Neutrophil (primary cell): ENCODE data around the gene IGFBPL1.
"Not testable (repeated sequence)": the region's sequence is repeated elsewhere in the genome, so short reads cannot be mapped to it uniquely, and the experiment has no call there.

Source experiments
- H3K27ac ChIP-seq: fragments of 200-600 bp; sonication (generic); 2 replicates; pipeline ENCODE4 v1.5.1; 2016; ENCODE audit warnings: mild to moderate bottlenecking, moderate library complexity
- H3K27me3 ChIP-seq: fragments of 200-600 bp; sonication (generic); 2 replicates; pipeline ENCODE4 v1.6.0; 2016; ENCODE audit warnings: mild to moderate bottlenecking
- H3K36me3 ChIP-seq: fragments of 200-600 bp; sonication (generic); 2 replicates; pipeline ENCODE4 v1.5.1; 2017
- H3K4me1 ChIP-seq, 2 experiments: fragments of 200-600 bp in 1 of 2; sonication (generic) in 1 of 2; 1 replicate in 1 of 2; 2 replicates in 1 of 2; pipeline versions ENCODE4 v1.5.1 to v1.6.1; 2013 to 2016; ENCODE audit warnings: low read depth in 1 of 2, low read length in 1 of 2, mild to moderate bottlenecking in 1 of 2, moderate library complexity in 1 of 2; ENCODE audit not compliant: control insufficient read depth in 1 of 2, insufficient read depth in 1 of 2
- H3K4me3 ChIP-seq, 2 experiments: fragments of 200-600 bp in 1 of 2; sonication (generic) in 1 of 2; 1 replicate in 1 of 2; 2 replicates in 1 of 2; pipeline ENCODE4 v1.5.1; 2013 to 2016; ENCODE audit warnings: low read depth in 1 of 2, low read length in 1 of 2, mild to moderate bottlenecking in 1 of 2, moderate library complexity in 1 of 2
- H3K9me3 ChIP-seq: fragments of 200-600 bp; sonication (generic); 2 replicates; pipeline ENCODE4 v1.5.1; 2016
- CTCF ChIP-seq: fragments of 200-600 bp; sonication (generic); IDR thresholded peaks from 2 replicates; pipeline ENCODE4 v1.5.1; 2016; ENCODE audit warnings: antibody characterized with exemption

IGFBPL1 gene

GRCh38 chr9:38405785-38406184 is 18.5 kb downstream of the IGFBPL1 start:
- Histone ChIP-seq H3K9me3 (no peaks in the 10 kb centered on the region), H3K27me3 (peaks cover 19% of the 10 kb centered on the region), H3K36me3 (no peaks in the 10 kb centered on the region), H3K4me3 (no peak overlapping the region), H3K27ac (no peak overlapping the region), H3K4me1 (no peaks in the 10 kb centered on the region)
- no peak for TF ChIP-seq CTCF

DNA sequence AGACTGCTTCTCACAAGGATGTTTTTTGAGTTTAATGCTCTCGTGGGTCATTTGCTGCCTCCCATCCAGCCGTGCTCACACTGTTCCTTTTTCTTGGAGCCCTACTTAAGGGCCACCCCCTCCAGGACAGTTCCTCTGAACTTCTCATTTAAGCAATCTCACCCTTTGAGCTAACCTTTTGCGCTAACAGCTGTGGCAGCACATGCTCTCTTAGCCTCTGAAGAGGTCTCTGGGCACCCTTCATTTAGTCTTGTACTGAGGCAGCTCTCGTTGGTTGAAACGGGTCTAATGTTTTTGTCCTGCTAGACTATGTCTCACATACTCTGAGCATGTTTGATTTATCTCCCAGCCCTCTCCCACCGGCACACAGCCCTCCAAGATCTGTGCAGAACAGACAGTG is 19.9 kb downstream of the IGFBPL1 start:
- peaks cover 19% of the 10 kb centered on the region for H3K27me3 ChIP-seq
- H3K4me1 ChIP-seq: no peaks in the 10 kb centered on the region
- no peaks in the 10 kb centered on the region for H3K9me3 ChIP-seq
- no peak overlapping the region for H3K27ac ChIP-seq
- H3K36me3 ChIP-seq: no peaks in the 10 kb centered on the region
- H3K4me3 ChIP-seq: no peak overlapping the region
- no peak for TF ChIP-seq CTCF

DNA sequence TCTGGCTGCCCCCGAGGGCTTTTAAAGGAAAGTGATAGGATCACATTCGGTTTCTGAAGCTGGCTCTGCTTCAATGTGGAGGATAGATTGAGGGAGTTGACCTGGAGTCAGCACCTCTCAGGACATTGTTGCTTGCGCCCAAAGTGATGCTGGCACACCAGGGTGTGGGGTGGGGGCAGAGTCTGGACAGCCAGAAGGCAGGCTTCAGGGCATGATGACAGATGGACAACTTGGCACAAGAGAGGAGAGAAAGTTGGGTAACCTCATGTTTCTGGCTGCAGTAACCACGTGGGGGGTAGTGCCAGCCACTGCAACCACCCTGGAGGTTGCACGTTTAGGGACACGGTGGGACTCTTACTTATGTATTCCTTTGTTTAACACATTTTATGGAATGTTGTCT is 22.3 kb downstream of the IGFBPL1 start:
- no peaks in the 10 kb centered on the region for H3K36me3 ChIP-seq
- peaks cover 19% of the 10 kb centered on the region for H3K27me3 ChIP-seq
- H3K4me1 ChIP-seq: no peaks in the 10 kb centered on the region
- no peak overlapping the region for H3K4me3 ChIP-seq
- no peaks in the 10 kb centered on the region for H3K9me3 ChIP-seq
- no peak overlapping the region for H3K27ac ChIP-seq
- no peak for TF ChIP-seq CTCF

- not testable (repeated sequence) for H3K36me3 ChIP-seq, H3K4me1 ChIP-seq, H3K27ac ChIP-seq, H3K27me3 ChIP-seq, H3K4me3 ChIP-seq, H3K9me3 ChIP-seq
Observed at GRCh38 chr9:38399191-38399590, 25.1 kb downstream of the IGFBPL1 start.

GRCh38 chr9:38396371-38396671 is 27.9 kb downstream of the IGFBPL1 start:
- Histone ChIP-seq H3K27ac (no peak overlapping the region), H3K4me3 (no peak overlapping the region), H3K9me3 (no peaks in the 10 kb centered on the region), H3K27me3 (peaks cover 9% of the 10 kb centered on the region), H3K4me1 (peaks cover 10% of the 10 kb centered on the region in 2 experiments), H3K36me3 (no peaks in the 10 kb centered on the region)
- TF ChIP-seq CTCF: no peak

DNA sequence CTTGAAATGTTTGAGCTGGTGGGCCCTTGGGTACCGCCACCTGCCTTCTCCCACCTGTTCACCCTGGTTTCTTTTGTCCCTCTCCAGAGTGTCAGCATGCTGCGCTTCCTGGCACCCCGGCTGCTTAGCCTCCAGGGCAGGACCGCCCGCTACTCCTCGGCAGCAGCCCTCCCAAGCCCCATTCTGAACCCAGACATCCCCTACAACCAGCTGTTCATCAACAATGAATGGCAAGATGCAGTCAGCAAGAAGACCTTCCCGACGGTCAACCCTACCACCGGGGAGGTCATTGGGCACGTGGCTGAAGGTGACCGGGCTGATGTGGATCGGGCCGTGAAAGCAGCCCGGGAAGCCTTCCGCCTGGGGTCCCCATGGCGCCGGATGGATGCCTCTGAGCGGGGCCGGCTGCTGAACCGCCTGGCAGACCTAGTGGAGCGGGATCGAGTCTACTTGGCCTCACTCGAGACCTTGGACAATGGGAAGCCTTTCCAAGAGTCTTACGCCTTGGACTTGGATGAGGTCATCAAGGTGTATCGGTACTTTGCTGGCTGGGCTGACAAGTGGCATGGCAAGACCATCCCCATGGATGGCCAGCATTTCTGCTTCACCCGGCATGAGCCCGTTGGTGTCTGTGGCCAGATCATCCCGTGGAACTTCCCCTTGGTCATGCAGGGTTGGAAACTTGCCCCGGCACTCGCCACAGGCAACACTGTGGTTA is 28.4 kb downstream of the IGFBPL1 start:
- peaks cover 10% of the 10 kb centered on the region in 2 experiments for H3K4me1 ChIP-seq
- H3K27me3 ChIP-seq: peaks cover 14% of the 10 kb centered on the region
- no peak overlapping the region for H3K27ac ChIP-seq
- H3K4me3 ChIP-seq: no peak overlapping the region
- H3K9me3 ChIP-seq: no peaks in the 10 kb centered on the region
- no peaks in the 10 kb centered on the region for H3K36me3 ChIP-seq
- TF ChIP-seq CTCF: no peak
